Immature natural killer cell (primary cell): Measurements from ENCODE around the gene ARPC1B. TPM values are rescaled to one million over a fixed set of nuclear protein-coding genes. Genes with fewer than 3 reads are reported as not detected.

Experiments
- DNase-seq, 3 donors: peaks; one replicate each; pipeline ENCODE4 v3.0.0; 2022; ENCODE audit warnings: mixed read lengths in 1 of 3
- H3K27ac Mint-ChIP-seq, 6 donors: one replicate each; pipeline ENCODE4 v1.8.0; 2020; ENCODE audit warnings: mixed read lengths in 6 of 6, mild to moderate bottlenecking in 5 of 6, inconsistent platforms in 4 of 6, moderate library complexity in 3 of 6
- H3K27me3 Mint-ChIP-seq, 3 donors: one replicate each; pipeline ENCODE4 v1.8.0; 2020 to 2021; ENCODE audit warnings: low read depth in 3 of 3, mild to moderate bottlenecking in 3 of 3, mixed read lengths in 3 of 3, moderate library complexity in 3 of 3, inconsistent platforms in 1 of 3
- H3K36me3 Mint-ChIP-seq, 3 donors: one replicate each; pipeline ENCODE4 v1.8.0; 2020; ENCODE audit warnings: mixed read lengths in 3 of 3, inconsistent platforms in 2 of 3, mild to moderate bottlenecking in 2 of 3
- H3K4me1 Mint-ChIP-seq, 2 donors: one replicate each; pipeline ENCODE4 v1.8.0; 2020; ENCODE audit warnings: inconsistent platforms in 2 of 2, mild to moderate bottlenecking in 2 of 2, mixed read lengths in 2 of 2, moderate library complexity in 1 of 2
- H3K4me3 Mint-ChIP-seq, 5 donors: one replicate each; pipeline ENCODE4 v1.8.0; 2020; ENCODE audit warnings: mild to moderate bottlenecking in 5 of 5, mixed read lengths in 5 of 5, inconsistent platforms in 3 of 5, moderate library complexity in 3 of 5
- H3K9me3 Mint-ChIP-seq, 6 donors: one replicate each; pipeline ENCODE4 v1.8.0; 2020; ENCODE audit warnings: mild to moderate bottlenecking in 6 of 6, mixed read lengths in 6 of 6, inconsistent platforms in 4 of 6, moderate library complexity in 3 of 6
- polyA plus RNA-seq, 3 donors: library from polyadenylated mRNA; unstranded; fragments of 300-500 nt; fragmentation: Illumina TruSeq; gene quantifications; one replicate each; pipeline ENCODE4 v1.2.3, GENCODE V29; 2021

Gene ARPC1B
- polyA plus RNA-seq, 3 donors from 2014 or later, result 582 to 834 (median 626) TPM

DNA sequence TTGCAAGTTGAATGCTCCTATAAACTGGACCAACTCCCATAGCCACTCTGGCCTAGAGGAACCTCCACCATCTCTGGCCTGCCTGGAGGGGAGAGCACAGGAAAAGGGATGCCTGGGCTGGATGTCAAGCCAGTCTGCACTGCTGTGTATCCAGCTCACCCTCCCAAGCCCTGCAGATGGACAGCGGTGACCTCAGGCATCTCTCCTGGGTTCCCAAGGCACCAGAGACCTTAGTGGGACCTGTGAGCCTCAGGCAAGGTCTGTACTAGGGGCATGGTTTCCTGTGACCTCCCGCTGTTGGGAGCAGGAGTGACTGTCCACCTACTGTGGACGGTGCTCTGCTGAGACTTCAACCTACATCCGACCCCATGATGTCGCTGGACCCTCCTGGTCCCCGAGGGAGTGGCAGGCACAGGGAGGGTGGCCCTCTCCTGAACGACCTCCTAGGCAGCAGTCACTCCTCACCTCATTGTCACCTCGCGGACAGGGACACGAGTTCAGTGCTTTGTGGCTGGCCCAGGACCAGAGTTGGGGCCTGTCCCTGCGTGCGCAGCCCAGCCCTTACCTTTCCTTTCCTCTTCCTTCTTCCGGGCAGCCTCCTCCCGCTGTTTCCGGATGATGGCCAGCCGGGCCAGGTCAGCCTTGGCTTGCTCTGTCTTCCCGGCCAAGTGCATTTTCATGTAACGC lies 22.9 kb downstream of the ARPC1B start:
- no peaks in the 10 kb centered on the region for H3K9me3 Mint-ChIP-seq
- no peak overlapping the region for H3K4me3 Mint-ChIP-seq
- H3K36me3 Mint-ChIP-seq, result peaks cover 4 to 8% (median 4%) of the 10 kb centered on the region in 3 donors
- peak overlapping the region in 5 of 6 donors; percentile 4 to 74 (median 49) for H3K27ac Mint-ChIP-seq
- H3K27me3 Mint-ChIP-seq, result peaks cover 0 to 4% (median 4%) of the 10 kb centered on the region in 3 donors
- no peak for DNase-seq
- peaks cover 21 to 32% of the 10 kb centered on the region in 2 donors for H3K4me1 Mint-ChIP-seq

DNA sequence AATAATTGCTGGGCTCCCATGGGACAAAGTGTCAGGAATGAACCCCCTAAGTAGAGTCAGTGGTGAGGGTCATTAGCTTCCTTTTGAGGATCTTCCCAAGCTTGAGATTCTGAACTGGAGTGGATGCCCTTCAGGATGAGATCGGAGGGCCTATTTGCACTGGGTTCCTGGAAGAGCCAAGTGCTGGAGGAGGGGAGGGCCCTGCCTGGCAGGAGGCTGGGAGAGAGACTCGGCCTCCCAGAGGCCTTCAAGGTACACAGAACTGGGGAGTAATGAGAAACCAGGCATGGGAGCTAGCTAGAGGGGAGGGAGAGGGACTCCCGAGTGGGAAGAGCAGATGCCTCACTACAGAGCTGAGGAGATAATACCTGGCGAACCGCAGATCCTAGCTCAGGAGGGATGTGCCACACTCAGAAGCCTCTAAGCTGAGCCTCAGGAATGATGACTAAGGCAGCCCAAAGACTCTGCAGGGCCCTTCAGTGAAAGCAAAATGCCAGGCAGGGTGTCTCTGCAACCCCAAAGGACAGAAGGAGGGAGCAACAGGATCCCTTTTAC lies 24.4 kb downstream of the ARPC1B start:
- Mint-ChIP-seq H3K27ac (peak overlapping the region; percentile 46 to 84 (median 63)), H3K36me3 (peaks cover 12 to 18% (median 12%) of the 10 kb centered on the region in 3 donors), H3K27me3 (no peaks in the 10 kb centered on the region), H3K9me3 (no peaks in the 10 kb centered on the region), H3K4me3 (no peak overlapping the region), H3K4me1 (peaks cover 16 to 29% of the 10 kb centered on the region in 2 donors)
- DNase-seq, result no peak

DNA sequence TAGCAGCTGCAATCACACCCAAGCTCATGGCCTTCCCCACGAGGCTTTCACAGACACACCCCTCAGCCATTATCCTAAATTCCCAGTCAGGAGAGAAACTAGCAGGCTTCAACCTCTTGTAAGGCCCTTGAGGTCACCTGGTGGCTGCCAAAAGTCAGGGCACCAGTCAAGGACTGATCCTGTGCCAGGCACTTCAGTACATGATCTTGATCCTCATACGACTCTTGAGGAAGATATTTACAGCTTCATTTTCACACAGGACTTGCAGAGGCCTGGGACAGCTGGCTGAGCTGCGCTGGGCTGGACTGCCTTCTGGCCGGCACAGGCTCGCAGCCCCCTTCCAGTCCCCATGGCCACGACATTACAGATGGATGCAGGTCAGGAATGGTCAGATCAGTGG lies 25.1 kb downstream of the ARPC1B start:
- Mint-ChIP-seq H3K36me3 (peaks cover 12 to 22% (median 12%) of the 10 kb centered on the region in 3 donors), H3K27me3 (peaks cover 0 to under 1% (median 0%) of the 10 kb centered on the region in 3 donors), H3K4me3 (no peak overlapping the region), H3K9me3 (no peaks in the 10 kb centered on the region), H3K27ac (peak overlapping the region in 5 of 6 donors; percentile 26 to 73 (median 52)), H3K4me1 (peaks cover 21 to 29% of the 10 kb centered on the region in 2 donors)
- DNase-seq, result no peak

DNA sequence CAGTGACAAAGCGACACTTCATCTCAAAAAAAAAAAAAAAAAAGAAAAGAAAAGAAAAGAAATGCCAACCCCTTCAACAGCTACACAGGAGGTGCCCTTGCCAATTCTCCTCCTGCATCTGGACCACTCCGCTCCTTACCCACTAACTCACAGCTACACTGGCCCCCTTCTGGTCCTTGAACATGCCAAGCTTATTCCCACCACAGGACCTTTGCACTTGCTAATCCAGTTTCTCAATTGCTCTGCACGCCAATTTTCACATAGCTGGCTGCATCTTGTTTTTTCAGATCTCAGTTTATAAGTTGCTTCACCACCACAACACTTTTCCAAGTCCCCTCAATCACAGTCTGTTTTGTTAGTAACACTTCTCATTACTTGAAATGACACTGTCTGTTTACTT lies 28.3 kb downstream of the ARPC1B start:
- H3K9me3 Mint-ChIP-seq, result no peaks in the 10 kb centered on the region
- peak overlapping the region in 5 of 6 donors; percentile 3 to 82 (median 20) for H3K27ac Mint-ChIP-seq
- no peak overlapping the region for H3K4me3 Mint-ChIP-seq
- peaks cover 2 to 14% (median 5%) of the 10 kb centered on the region in 3 donors for H3K27me3 Mint-ChIP-seq
- peaks cover 12 to 22% (median 12%) of the 10 kb centered on the region in 3 donors for H3K36me3 Mint-ChIP-seq
- H3K4me1 Mint-ChIP-seq, result peaks cover 38 to 48% of the 10 kb centered on the region in 2 donors
- no peak for DNase-seq

DNA sequence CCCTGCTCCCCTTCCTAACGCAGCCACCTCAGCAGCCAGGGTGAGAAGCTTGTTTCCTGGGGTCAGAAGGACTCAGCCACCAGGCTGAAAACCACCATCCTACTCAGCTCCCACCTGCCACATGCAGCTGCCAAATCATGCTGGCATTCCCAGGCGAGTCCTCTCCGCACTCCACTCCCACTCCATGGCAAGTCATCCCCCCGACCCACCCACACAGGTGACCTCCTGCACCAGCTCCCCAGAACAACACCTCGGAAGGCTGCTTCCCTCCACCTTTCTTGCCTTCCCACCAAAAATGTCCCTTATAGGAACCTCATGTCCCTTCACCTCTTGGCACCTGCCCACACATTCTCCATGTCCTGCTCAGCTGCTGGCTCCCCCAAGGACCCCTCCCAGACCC lies 29.2 kb downstream of the ARPC1B start:
- no peak for DNase-seq
- Mint-ChIP-seq H3K27me3 (peaks cover 7 to 21% (median 14%) of the 10 kb centered on the region in 3 donors), H3K27ac (peak overlapping the region; percentile 35 to 90 (median 78)), H3K4me3 (peak overlapping the region in 1 of 5 donors; percentile 30), H3K4me1 (peaks cover 39 to 50% of the 10 kb centered on the region in 2 donors), H3K36me3 (peaks cover 12 to 20% (median 12%) of the 10 kb centered on the region in 3 donors), H3K9me3 (no peaks in the 10 kb centered on the region)

DNA sequence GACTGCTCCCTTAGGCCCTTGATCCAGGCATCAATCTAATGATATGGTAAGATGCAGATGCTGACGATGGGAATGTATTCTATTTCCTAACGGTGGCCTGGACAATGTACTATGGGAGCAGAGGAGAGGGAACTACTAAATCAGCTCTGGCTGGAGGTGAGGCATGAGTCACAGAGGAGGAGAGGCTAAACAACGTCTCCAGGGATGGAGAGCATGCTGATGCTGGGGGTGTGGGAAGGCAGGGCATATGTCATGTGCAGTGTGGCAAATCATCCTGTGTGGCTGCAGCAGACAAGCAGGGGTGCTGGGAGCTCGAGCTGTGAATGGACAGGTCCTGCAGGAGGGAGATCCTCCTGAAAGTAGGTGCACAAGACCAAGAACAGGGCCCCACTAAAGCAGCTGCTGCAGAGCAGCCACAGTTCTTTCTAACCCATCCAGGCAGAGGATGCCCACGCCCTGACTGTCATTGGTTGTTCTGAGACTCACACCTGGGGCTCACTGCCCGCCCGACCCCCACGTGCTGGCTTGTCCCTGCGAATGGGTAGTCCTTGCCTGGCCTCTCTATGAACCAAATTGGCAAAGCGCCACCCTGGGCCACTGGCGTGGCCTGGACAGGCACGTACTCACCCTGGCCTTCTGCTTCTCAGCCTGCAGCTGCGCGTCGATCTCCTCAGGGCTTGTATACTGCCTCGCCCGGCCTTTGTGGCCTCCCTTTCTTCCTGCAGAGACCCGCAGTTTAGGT lies 29.9 kb downstream of the ARPC1B start:
- Mint-ChIP-seq H3K36me3 (peaks cover 12 to 19% (median 12%) of the 10 kb centered on the region in 3 donors), H3K27me3 (peaks cover 9 to 25% (median 21%) of the 10 kb centered on the region in 3 donors), H3K4me1 (peaks cover 46 to 55% of the 10 kb centered on the region in 2 donors), H3K9me3 (no peaks in the 10 kb centered on the region), H3K4me3 (peak overlapping the region in 4 of 5 donors; percentile 29 to 80 (median 46)), H3K27ac (peak overlapping the region; percentile 35 to 90 (median 78))
- DNase-seq, result no peak

DNA sequence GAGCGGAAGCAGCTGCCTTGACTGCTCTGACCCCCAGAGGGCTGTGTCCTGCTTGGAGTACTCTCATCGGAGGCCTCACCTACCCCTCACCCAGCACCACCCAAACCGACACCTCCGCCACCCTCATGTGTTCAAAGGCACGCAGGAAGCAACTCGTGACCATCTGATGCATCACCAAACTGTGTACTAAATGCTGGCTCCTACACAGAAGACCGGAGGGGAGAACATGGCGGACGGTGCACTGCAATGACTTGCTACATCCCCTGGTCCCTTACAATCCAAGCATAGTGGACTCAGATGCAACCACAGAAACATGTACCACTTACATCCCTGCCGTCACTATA lies 30.4 kb downstream of the ARPC1B start:
- peak in 2 of 3 donors; percentile 25 to 71 for DNase-seq
- H3K4me3 Mint-ChIP-seq, result peak overlapping the region in 3 of 5 donors; percentile 29 to 80 (median 58)
- H3K27me3 Mint-ChIP-seq, result peaks cover 9 to 25% (median 23%) of the 10 kb centered on the region in 3 donors
- peak overlapping the region; percentile 35 to 90 (median 74) for H3K27ac Mint-ChIP-seq
- H3K36me3 Mint-ChIP-seq, result peaks cover 12 to 19% (median 12%) of the 10 kb centered on the region in 3 donors
- H3K4me1 Mint-ChIP-seq, result peaks cover 50 to 60% of the 10 kb centered on the region in 2 donors
- no peaks in the 10 kb centered on the region for H3K9me3 Mint-ChIP-seq

DNA sequence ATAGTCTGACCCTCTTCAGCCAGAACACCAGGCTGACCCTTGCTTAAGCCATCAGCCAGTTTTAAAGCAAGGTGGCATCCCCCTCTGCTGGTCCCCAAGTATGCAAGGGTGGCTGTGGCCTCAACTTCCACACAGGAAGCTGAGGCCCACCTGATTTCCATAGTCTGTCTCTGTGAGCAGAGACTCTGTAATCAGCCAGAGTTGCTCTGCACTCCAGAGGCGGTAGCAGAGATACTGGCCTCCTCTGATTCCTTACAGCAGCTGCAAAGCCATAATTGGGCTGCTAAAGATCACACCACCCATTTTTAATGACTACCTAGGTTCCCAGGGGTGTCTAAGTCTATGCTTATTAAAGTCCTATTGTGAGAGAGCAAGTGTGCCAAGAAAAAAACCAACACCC lies 32.0 kb downstream of the ARPC1B start:
- Mint-ChIP-seq H3K9me3 (no peaks in the 10 kb centered on the region), H3K36me3 (peaks cover 13 to 26% (median 16%) of the 10 kb centered on the region in 3 donors), H3K27me3 (peaks cover 12 to 25% (median 24%) of the 10 kb centered on the region in 3 donors), H3K4me1 (peaks cover 54 to 68% of the 10 kb centered on the region in 2 donors), H3K4me3 (peak overlapping the region; percentile 25 to 94 (median 90)), H3K27ac (peak overlapping the region; percentile 28 to 98 (median 96))
- DNase-seq, result no peak

DNA sequence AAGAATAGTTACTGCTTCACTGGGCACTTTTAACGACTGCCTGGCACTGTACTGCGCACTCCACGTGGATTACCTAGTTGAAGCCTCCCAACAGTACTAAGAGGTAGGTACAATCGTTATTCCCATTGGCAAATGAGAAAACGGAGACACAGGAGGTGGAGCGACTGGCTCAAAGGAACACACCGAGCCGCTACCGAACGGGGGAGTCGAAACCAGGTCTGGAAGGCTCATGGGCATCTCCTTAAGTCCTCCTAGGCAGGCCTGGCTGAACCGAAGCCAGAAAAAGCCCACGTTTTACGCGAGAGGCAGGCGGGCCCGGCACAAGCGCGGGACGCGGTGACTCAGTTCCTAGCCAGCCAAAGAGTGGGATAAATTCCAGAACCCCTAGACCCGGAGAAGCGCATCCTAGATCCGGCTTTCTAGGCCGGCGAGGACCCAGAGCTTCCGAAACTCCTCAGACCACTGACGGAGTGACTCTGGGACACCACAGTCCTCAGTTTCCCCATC lies 33.4 kb downstream of the ARPC1B start:
- peaks cover 55 to 68% of the 10 kb centered on the region in 2 donors for H3K4me1 Mint-ChIP-seq

DNA sequence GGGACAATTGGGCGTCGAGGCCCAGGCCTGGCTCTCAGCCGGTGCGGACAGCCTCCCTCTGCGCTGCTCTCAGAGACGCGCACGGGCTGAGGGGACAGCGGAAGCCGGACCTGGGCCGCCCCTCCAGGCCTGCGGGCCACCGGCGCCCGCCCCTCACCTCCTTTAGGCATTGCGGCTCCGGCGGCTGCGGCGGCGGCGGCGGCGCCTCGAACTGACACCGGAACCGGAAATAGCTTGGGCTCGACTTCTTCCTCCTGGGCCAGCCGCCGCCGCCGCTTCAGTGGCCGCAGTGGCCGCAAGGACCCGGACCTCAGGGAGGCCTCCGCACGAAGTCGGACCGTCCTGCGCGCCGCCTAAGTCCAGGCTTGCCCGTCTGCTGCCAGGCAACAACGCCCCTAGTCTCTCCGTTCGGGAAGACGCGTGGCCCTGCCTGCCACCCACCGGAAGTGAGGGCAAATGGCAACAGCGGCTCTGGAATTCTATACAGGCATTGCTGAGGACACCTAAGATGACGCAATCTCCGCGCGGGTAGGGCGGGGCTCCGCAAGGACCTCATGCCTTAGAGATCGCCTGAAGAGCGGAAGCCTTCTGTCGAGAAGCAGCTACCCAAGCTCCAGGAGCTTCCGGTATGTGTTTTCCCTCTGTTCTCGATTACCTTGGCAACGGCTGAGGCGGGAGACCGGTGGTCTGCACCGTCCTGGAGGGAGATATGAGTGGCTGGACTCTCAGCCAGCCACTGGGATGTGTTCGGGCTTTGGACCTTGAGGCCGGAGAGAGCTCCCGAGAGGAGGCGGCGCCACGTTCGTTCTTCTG lies 34.1 kb downstream of the ARPC1B start, which contains the start of the genes BUD31 and PDAP1:
TSS of gene BUD31 (plus strand) at position 591 of the 813 bp plus-strand sequence. CDS start 2,124 bp downstream, outside the sequence.
TSS of gene PDAP1 (minus strand) at position 219 of the 813 bp plus-strand sequence. CDS start at position 170, 49 bp downstream.
- peak within 1 kb of the TSS; percentile 90 to 95 (median 94) for H3K4me3 Mint-ChIP-seq
- peak; percentile 98 for DNase-seq
- H3K36me3 Mint-ChIP-seq, result peaks cover 13 to 32% (median 16%) of the 10 kb centered on the region in 3 donors
- no peaks in the 10 kb centered on the region for H3K9me3 Mint-ChIP-seq
- peaks cover 54 to 68% of the 10 kb centered on the region in 2 donors for H3K4me1 Mint-ChIP-seq
- peak within 1 kb of the TSS; percentile 94 to 98 (median 96) for H3K27ac Mint-ChIP-seq
- H3K27me3 Mint-ChIP-seq, result peaks cover 12 to 25% (median 25%) of the 10 kb centered on the region in 3 donors

More for the DNA sequence above, 33.4 kb downstream of the ARPC1B start:
- peaks cover 12 to 25% (median 25%) of the 10 kb centered on the region in 3 donors for H3K27me3 Mint-ChIP-seq
- DNase-seq, result no peak
- H3K9me3 Mint-ChIP-seq, result no peaks in the 10 kb centered on the region
- H3K27ac Mint-ChIP-seq, result peak overlapping the region; percentile 94 to 98 (median 96)
- peaks cover 15 to 33% (median 17%) of the 10 kb centered on the region in 3 donors for H3K36me3 Mint-ChIP-seq
- H3K4me3 Mint-ChIP-seq, result peak overlapping the region; percentile 90 to 95 (median 94)

DNA sequence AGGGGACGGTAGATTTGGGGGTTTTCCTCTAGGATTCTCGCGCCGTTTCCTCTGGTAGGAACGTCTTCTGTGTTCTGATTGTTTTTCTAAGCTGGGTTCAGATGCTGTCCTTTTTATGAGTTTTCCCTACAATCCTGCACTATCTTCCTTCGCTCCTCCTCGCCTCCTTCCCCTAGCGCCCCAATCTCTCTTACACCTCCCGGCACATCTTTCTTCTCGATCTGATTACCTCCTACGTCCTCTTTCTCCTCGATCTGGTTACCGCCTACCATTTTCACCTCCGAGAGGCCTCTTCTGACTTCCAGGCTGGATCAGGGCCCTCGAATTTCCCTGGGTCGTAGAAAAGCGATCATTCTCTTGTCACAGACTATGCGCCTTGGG lies 34.7 kb downstream of the ARPC1B start:
- no peak for DNase-seq
- Mint-ChIP-seq H3K9me3 (no peaks in the 10 kb centered on the region), H3K27ac (peak overlapping the region; percentile 94 to 98 (median 96)), H3K4me1 (peaks cover 50 to 64% of the 10 kb centered on the region in 2 donors), H3K36me3 (peaks cover 13 to 28% (median 16%) of the 10 kb centered on the region in 3 donors), H3K4me3 (peak overlapping the region; percentile 90 to 95 (median 94)), H3K27me3 (peaks cover 12 to 25% (median 25%) of the 10 kb centered on the region in 3 donors)

DNA sequence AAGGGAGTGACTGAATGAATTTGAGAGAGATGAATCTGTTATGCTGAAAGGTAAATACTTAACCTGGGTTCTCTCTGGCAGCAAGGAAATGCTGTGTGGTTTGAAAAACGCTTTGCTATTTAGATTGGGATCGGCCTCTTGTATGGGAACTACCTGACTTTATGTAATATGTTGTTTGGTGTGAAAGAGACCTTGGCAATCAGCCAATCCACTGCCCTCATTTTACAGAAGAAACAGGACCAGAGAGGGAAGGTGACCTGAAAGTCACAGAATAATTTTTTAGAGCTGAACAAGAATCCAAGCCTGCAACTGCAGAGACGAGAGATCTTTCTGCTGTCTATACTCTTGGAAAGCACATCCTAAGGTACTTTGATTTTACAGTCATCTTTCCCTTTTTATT lies 35.3 kb downstream of the ARPC1B start:
- Mint-ChIP-seq H3K4me1 (peaks cover 43 to 59% of the 10 kb centered on the region in 2 donors), H3K4me3 (peak overlapping the region; percentile 90 to 95 (median 94)), H3K9me3 (no peaks in the 10 kb centered on the region), H3K27me3 (peaks cover 12 to 25% (median 22%) of the 10 kb centered on the region in 3 donors), H3K27ac (peak overlapping the region; percentile 92 to 97 (median 96)), H3K36me3 (peaks cover 14 to 28% (median 18%) of the 10 kb centered on the region in 3 donors)
- no peak for DNase-seq
